ENCODE data around the gene FILIP1L. TPM values are rescaled to one million over a fixed set of nuclear protein-coding genes. Genes with fewer than 3 reads are reported as not detected.

Gene FILIP1L
- total RNA-seq, 4 donors from 2014 or later = 113 to 149 (median 122) TPM

GRCh38 chr3:99984139-99984538 is 130.2 kb downstream of the FILIP1L start:
- Histone ChIP-seq H3K27ac (no peak overlapping the region), H3K4me1 (peaks cover 0 to 12% (median 0%) of the 10 kb centered on the region in 3 donors), H3K36me3 (no peaks in the 10 kb centered on the region), H3K9me3 (no peaks in the 10 kb centered on the region), H3K27me3 (no peaks in the 10 kb centered on the region), H3K4me3 (no peak overlapping the region)
- no peak for TF ChIP-seq EP300 (IDR thresholded peaks at IDR 0.05)
- TF ChIP-seq POLR2A (IDR thresholded peaks at IDR 0.05) = no peak
- TF ChIP-seq, protein P1, sequence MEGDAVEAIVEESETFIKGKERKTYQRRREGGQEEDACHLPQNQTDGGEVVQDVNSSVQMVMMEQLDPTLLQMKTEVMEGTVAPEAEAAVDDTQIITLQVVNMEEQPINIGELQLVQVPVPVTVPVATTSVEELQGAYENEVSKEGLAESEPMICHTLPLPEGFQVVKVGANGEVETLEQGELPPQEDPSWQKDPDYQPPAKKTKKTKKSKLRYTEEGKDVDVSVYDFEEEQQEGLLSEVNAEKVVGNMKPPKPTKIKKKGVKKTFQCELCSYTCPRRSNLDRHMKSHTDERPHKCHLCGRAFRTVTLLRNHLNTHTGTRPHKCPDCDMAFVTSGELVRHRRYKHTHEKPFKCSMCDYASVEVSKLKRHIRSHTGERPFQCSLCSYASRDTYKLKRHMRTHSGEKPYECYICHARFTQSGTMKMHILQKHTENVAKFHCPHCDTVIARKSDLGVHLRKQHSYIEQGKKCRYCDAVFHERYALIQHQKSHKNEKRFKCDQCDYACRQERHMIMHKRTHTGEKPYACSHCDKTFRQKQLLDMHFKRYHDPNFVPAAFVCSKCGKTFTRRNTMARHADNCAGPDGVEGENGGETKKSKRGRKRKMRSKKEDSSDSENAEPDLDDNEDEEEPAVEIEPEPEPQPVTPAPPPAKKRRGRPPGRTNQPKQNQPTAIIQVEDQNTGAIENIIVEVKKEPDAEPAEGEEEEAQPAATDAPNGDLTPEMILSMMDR (IDR thresholded peaks at IDR 0.05) = no peak
- no peak for TF ChIP-seq POLR2AphosphoS5 (IDR thresholded peaks at IDR 0.05)
- ATAC-seq = no peak

GRCh38 chr3:99982650-99983049 is 131.7 kb downstream of the FILIP1L start:
- 87 to 91% methylated on average over 2 of the region's 2 CpGs for WGBS, 2 donors (ENCODE audit: low coverage in 1 of 2)
- peaks cover 0 to 12% (median 0%) of the 10 kb centered on the region in 3 donors for H3K4me1 ChIP-seq
- H3K27ac ChIP-seq = no peak overlapping the region
- no peaks in the 10 kb centered on the region for H3K27me3 ChIP-seq
- no peaks in the 10 kb centered on the region for H3K36me3 ChIP-seq
- ATAC-seq = no peak
- no peaks in the 10 kb centered on the region for H3K9me3 ChIP-seq
- H3K4me3 ChIP-seq = no peak overlapping the region
- TF ChIP-seq POLR2AphosphoS5 (IDR thresholded peaks at IDR 0.05) (no peak), POLR2A (IDR thresholded peaks at IDR 0.05) (no peak), EP300 (IDR thresholded peaks at IDR 0.05) (no peak)
- TF ChIP-seq, protein P1 (IDR thresholded peaks at IDR 0.05) = no peak

- Histone ChIP-seq H3K27me3 (no peaks in the 10 kb centered on the region), H3K4me3 (no peak overlapping the region), H3K4me1 (peaks cover 0 to 12% (median 0%) of the 10 kb centered on the region in 3 donors), H3K9me3 (no peaks in the 10 kb centered on the region), H3K27ac (no peak overlapping the region), H3K36me3 (no peaks in the 10 kb centered on the region)
- no peak for ATAC-seq
- TF ChIP-seq POLR2A (IDR thresholded peaks at IDR 0.05) (no peak), EP300 (IDR thresholded peaks at IDR 0.05) (no peak), POLR2AphosphoS5 (IDR thresholded peaks at IDR 0.05) (no peak)
- TF ChIP-seq, protein P1 (IDR thresholded peaks at IDR 0.05) = no peak
- WGBS, 2 donors (ENCODE audit: low coverage in 1 of 2) = 100% methylated on average over 1 of the region's 1 CpG; no CpG with 5 or more reads in 1 of the 2 donors
These were observed 133.2 kb downstream of the FILIP1L start for GRCh38 chr3:99981138-99981537.

DNA sequence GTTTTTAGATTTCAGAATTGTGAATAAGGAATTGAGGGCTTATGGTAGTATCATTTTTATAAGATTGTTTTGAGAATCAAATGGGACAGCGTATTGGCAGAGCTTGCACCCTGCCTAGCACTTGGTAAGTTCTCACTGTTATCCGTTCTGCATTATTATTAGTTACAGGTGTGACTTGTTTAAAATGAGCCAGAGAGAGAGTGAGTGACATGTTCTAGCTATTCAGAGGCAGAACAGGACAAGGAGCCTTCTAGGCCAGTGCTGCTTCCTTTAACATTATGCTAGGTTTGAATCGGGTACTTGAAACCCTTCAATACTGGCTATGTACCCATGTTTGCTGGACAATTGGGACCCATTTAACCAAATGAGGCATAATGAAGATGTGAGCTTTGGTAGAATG is 133.7 kb downstream of the FILIP1L start:
- Histone ChIP-seq H3K4me1 (peaks cover 0 to 12% (median 0%) of the 10 kb centered on the region in 3 donors), H3K9me3 (no peaks in the 10 kb centered on the region), H3K4me3 (no peak overlapping the region), H3K27ac (no peak overlapping the region), H3K36me3 (no peaks in the 10 kb centered on the region), H3K27me3 (no peaks in the 10 kb centered on the region)
- WGBS, 2 donors (ENCODE audit: low coverage in 1 of 2) = 57 to 86% methylated on average over 2 to 3 of the region's 3 CpGs
- no peak for ATAC-seq
- no peak for TF ChIP-seq POLR2AphosphoS5 (IDR thresholded peaks at IDR 0.05)

DNA sequence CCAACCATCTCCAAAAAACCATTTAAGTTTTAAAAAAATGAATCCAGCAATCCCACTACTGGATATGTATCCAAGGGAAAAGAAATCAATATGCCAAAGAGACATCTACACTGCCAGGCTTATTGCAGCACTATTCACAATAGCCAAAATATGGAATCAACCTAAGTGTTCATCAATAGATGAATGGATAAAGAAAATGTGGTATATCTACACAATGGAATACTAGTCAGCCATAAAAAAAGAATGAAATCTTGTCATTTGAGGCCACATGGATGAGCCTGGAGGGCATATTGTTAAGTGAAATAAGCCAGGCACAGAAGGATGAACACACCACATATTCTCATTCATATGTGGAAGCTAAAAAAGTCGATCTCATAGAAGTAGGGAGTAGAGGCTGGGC is 136.1 kb downstream of the FILIP1L start:
- Histone ChIP-seq H3K4me1 (peaks cover 0 to 19% (median 2%) of the 10 kb centered on the region in 3 donors), H3K36me3 (no peaks in the 10 kb centered on the region), H3K4me3 (no peak overlapping the region), H3K27ac (no peak overlapping the region), H3K27me3 (no peaks in the 10 kb centered on the region), H3K9me3 (no peaks in the 10 kb centered on the region)
- WGBS, 2 donors (ENCODE audit: low coverage in 1 of 2) = 100% methylated on average over 1 of the region's 1 CpG
- TF ChIP-seq POLR2A (IDR thresholded peaks at IDR 0.05) (no peak), EP300 (IDR thresholded peaks at IDR 0.05) (no peak), POLR2AphosphoS5 (IDR thresholded peaks at IDR 0.05) (no peak)
- TF ChIP-seq, protein P1 (IDR thresholded peaks at IDR 0.05) = no peak
- ATAC-seq = no peak
